Osteocyte (in vitro differentiated cells): Measurements from ENCODE around the gene RELT. TPM values are rescaled to one million over a fixed set of nuclear protein-coding genes. Genes with fewer than 3 reads are reported as not detected.
A peak's percentile ranks its signal among the peaks of the same experiment; 100 is the strongest.

Experiments used
- DNase-seq: peaks from one replicate; pipeline ENCODE4 v3.0.0; 2021; ENCODE audit warnings: mixed read lengths; ENCODE audit not compliant: unreplicated experiment; ENCODE audit errors: extremely low spot score
- H3K27ac Mint-ChIP-seq: one replicate; pipeline ENCODE4 v1.8.0; 2021; ENCODE audit warnings: mild to moderate bottlenecking, mixed read lengths; ENCODE audit not compliant: unreplicated experiment
- H3K27me3 Mint-ChIP-seq: one replicate; pipeline ENCODE4 v1.8.0; 2021; ENCODE audit warnings: mixed read lengths; ENCODE audit not compliant: unreplicated experiment
- H3K36me3 Mint-ChIP-seq: one replicate; pipeline ENCODE4 v1.8.0; 2021; ENCODE audit warnings: mixed read lengths; ENCODE audit not compliant: unreplicated experiment
- H3K4me1 Mint-ChIP-seq: one replicate; pipeline ENCODE4 v1.8.0; 2021; ENCODE audit warnings: mixed read lengths; ENCODE audit not compliant: unreplicated experiment
- H3K4me3 Mint-ChIP-seq: one replicate; pipeline ENCODE4 v1.8.0; 2021; ENCODE audit warnings: mild to moderate bottlenecking, moderate library complexity, mixed read lengths; ENCODE audit not compliant: unreplicated experiment
- H3K9me3 Mint-ChIP-seq: one replicate; pipeline ENCODE4 v1.8.0; 2021; ENCODE audit warnings: mixed read lengths; ENCODE audit not compliant: unreplicated experiment
- long read RNA-seq: library from polyadenylated mRNA; unstranded; transcript quantifications from one replicate; pipeline ENCODE4 v2.0.0, GENCODE V29; 2021
- total RNA-seq: library from RNA; stranded (reverse); gene quantifications from 2 replicates; pipeline ENCODE4 v1.2.1, GENCODE V29; 2021
- TF ChIP-seq, protein P1 (sequence below): fragments of 200-600 bp; sonication (generic); IDR thresholded peaks from 2 replicates; pipeline ENCODE4 v1.5.0; 2021; ENCODE audit warnings: antibody characterized with exemption, mild to moderate bottlenecking, moderate library complexity

RELT gene, protein sequence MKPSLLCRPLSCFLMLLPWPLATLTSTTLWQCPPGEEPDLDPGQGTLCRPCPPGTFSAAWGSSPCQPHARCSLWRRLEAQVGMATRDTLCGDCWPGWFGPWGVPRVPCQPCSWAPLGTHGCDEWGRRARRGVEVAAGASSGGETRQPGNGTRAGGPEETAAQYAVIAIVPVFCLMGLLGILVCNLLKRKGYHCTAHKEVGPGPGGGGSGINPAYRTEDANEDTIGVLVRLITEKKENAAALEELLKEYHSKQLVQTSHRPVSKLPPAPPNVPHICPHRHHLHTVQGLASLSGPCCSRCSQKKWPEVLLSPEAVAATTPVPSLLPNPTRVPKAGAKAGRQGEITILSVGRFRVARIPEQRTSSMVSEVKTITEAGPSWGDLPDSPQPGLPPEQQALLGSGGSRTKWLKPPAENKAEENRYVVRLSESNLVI
- total RNA-seq, result 3.3 and 4.1 TPM in 2 replicates
- long read RNA-seq, partial matches to known transcripts, result 0 of 1 reads
- long read RNA-seq, other reads (novel, unspliced or antisense), result 0 of 1 reads

GRCh38 chr11:73376160-73376802, at the start of gene RELT:
TSS of gene RELT (plus strand) at chr11:73376399. CDS start at chr11:73389137, 12,738 bp downstream.
- no peaks in the 10 kb centered on the region for H3K9me3 Mint-ChIP-seq
- H3K4me3 Mint-ChIP-seq, result peak within 1 kb of the TSS; percentile 83
- peaks cover 21% of the 10 kb centered on the region for H3K4me1 Mint-ChIP-seq
- H3K36me3 Mint-ChIP-seq, result no peaks in the 10 kb centered on the region
- no peaks in the 10 kb centered on the region for H3K27me3 Mint-ChIP-seq
- DNase-seq, result peak; percentile 98
- H3K27ac Mint-ChIP-seq, result peak within 1 kb of the TSS; percentile 85
- TF ChIP-seq, protein P1, sequence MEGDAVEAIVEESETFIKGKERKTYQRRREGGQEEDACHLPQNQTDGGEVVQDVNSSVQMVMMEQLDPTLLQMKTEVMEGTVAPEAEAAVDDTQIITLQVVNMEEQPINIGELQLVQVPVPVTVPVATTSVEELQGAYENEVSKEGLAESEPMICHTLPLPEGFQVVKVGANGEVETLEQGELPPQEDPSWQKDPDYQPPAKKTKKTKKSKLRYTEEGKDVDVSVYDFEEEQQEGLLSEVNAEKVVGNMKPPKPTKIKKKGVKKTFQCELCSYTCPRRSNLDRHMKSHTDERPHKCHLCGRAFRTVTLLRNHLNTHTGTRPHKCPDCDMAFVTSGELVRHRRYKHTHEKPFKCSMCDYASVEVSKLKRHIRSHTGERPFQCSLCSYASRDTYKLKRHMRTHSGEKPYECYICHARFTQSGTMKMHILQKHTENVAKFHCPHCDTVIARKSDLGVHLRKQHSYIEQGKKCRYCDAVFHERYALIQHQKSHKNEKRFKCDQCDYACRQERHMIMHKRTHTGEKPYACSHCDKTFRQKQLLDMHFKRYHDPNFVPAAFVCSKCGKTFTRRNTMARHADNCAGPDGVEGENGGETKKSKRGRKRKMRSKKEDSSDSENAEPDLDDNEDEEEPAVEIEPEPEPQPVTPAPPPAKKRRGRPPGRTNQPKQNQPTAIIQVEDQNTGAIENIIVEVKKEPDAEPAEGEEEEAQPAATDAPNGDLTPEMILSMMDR, result peak; percentile 89

DNA sequence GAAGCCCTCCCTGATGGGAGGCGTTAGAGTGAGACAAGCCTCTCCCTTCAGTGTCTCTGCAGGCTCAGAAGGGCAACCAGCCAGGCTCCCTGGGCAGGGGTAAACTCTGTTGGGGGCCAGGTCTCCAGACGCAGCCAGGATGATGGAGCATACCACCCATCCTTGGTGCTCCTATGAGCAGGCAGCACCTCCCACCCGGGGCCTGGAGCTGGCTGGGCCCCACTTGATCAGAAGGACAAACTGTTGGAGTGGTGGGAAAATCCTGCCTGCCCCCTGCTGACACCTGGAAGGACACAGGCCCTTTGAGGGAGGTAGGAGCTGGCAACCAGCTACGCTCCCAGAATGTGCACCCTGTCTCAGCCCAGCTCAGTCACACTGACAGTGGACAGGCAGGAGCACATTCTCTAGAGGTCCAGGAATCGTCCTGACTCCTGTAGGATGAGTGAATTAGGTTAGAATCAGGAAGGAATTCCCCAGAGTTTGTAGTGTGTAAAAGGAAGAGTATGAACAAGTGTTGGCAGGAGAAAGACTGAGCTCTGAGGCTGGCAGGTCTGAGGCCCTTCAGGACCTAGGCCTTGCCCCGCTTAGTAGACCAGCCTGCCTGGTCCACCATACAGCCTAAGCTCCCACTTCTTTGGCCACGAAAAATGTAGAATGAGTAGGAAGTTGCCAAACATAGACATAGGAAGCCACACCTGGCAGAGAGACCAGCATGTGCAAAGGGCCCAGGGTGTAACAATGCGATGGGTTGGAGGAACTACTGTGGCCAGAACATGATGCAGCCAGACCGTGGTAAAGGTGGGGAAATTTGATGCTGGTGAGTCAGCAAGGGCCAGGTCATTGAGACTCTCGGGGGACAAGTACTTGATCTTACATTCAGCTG, 49.0 kb upstream of the RELT start:
- Mint-ChIP-seq H3K4me1 (peaks cover 90% of the 10 kb centered on the region), H3K27me3 (no peaks in the 10 kb centered on the region), H3K4me3 (no peak overlapping the region), H3K27ac (peak overlapping the region; percentile 67), H3K36me3 (peaks cover 5% of the 10 kb centered on the region), H3K9me3 (no peaks in the 10 kb centered on the region)
- no peak for DNase-seq
- TF ChIP-seq, protein P1, result no peak

DNA sequence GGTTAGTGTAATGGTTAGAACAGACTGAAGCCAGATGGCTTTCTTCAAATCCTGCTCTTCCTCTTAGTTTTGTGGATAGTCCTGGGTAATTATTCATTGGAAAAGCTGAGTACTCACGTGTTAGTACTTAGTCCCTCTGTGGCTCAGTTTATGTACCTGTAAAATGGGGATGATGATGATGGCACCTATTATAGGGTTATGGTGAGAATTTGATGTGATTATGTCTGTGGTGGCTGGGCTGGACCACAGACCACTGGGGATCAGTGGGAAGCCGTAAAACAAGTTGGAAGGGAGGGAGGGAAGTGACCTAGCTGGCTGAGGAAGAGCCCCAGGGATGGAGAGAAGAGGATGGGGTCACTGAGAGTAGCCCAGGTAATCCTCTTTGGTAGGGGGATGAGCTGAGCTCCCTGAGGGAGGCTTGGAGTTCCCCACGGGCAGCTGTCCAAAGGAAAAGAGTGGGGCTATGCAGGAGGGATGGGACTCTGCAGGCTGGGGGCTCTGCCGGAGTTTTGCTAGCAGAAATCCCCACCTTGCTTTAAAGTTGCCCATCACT, 48.3 kb upstream of the RELT start:
- Mint-ChIP-seq H3K9me3 (no peaks in the 10 kb centered on the region), H3K4me3 (no peak overlapping the region), H3K27me3 (no peaks in the 10 kb centered on the region), H3K36me3 (peaks cover 5% of the 10 kb centered on the region), H3K27ac (peak overlapping the region; percentile 20), H3K4me1 (peaks cover 90% of the 10 kb centered on the region)
- TF ChIP-seq, protein P1, result no peak
- no peak for DNase-seq

DNA sequence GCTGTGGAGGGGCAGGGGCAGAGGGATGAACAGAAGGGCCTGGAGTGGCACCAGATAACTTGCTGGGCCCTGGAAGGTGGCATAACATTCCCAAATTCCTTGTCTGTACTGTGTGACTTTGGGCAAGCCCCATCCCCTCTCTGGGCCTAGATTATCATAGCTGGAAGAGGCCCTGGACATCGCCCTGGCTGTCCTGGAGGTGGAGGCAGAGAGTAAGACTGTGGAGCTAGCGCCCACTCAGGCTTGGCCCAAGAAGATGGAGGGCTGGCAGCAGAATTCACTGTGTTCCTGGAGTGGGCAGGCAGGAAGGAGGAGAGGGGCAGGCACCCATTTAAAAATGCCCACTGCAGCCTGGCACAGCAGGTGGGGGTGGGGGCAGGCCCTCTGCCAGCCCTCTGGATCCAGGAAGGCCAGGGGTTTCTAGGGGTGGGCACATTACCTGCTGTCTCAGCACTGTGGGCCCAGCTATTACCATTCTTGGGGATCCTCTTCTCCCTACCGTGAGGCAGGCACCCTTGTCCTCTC, 45.6 kb upstream of the RELT start:
- Mint-ChIP-seq H3K4me1 (peaks cover 90% of the 10 kb centered on the region), H3K9me3 (no peaks in the 10 kb centered on the region), H3K36me3 (peaks cover 2% of the 10 kb centered on the region), H3K4me3 (no peak overlapping the region), H3K27ac (peak overlapping the region; percentile 79), H3K27me3 (no peaks in the 10 kb centered on the region)
- TF ChIP-seq, protein P1, result peak; percentile 54
- no peak for DNase-seq
